Endothelial cell of umbilical vein (primary cell): ENCODE measurements around the gene ST6GALNAC3.

Source experiments
- EZH2 ChIP-seq: IDR thresholded peaks from 2 replicates; pipeline ENCODE4 v1.6.1; 2012; ENCODE audit warnings: borderline replicate concordance, low read depth, mild to moderate bottlenecking, moderate library complexity, low read length, inconsistent platforms; ENCODE audit not compliant: severe bottlenecking
- JUN ChIP-seq: IDR thresholded peaks from 2 replicates; pipeline ENCODE4 v1.6.1; 2011; ENCODE audit warnings: borderline replicate concordance, low read depth; ENCODE audit not compliant: insufficient read length, insufficient read depth
- MYC ChIP-seq: IDR thresholded peaks from one replicate; pipeline ENCODE4 v1.6.1; 2011; ENCODE audit warnings: mild to moderate bottlenecking, low read depth, low read length
- POLR2A ChIP-seq: IDR thresholded peaks from 2 replicates; pipeline ENCODE4 v1.6.1; 2012; ENCODE audit warnings: low read depth, mild to moderate bottlenecking, control low read depth, low read length
- POLR2AphosphoS5 ChIP-seq: IDR thresholded peaks from 2 replicates; pipeline ENCODE4 v1.6.1; 2012; ENCODE audit warnings: low read depth, mild to moderate bottlenecking, control low read depth, low read length, moderate library complexity; ENCODE audit not compliant: insufficient read depth
- TF ChIP-seq, protein P1 (sequence below), 2 donors: IDR thresholded peaks; 1 replicate in 1 of 2; 2 replicates in 1 of 2; pipeline ENCODE4 v1.5.1; 2011; ENCODE audit warnings: low read length in 2 of 2, mild to moderate bottlenecking in 2 of 2, moderate library complexity in 2 of 2, control low read depth in 1 of 2, inconsistent platforms in 1 of 2, low read depth in 1 of 2; ENCODE audit not compliant: insufficient read depth in 1 of 2; ENCODE audit errors: extremely low read depth in 1 of 2

DNA sequence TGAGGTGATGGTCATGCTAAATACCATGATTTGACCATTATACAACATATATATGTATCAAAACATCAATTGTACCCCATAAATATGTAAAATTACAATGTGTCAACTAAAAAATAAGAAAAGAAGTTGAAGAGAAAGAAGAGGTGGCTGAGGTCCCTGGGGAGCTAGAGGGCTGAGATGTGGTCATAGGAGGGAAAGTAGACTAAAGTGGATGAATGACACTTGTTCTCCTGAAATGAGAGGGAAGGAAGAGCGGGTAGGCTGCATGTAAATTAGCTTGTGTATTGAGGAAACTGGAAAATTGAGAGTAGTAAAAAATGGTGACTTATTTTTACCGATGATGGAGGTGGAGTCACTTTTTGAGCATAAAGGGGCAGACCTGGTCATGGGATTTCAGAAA, 117.0 kb downstream of the ST6GALNAC3 start:
- TF ChIP-seq, protein P1, sequence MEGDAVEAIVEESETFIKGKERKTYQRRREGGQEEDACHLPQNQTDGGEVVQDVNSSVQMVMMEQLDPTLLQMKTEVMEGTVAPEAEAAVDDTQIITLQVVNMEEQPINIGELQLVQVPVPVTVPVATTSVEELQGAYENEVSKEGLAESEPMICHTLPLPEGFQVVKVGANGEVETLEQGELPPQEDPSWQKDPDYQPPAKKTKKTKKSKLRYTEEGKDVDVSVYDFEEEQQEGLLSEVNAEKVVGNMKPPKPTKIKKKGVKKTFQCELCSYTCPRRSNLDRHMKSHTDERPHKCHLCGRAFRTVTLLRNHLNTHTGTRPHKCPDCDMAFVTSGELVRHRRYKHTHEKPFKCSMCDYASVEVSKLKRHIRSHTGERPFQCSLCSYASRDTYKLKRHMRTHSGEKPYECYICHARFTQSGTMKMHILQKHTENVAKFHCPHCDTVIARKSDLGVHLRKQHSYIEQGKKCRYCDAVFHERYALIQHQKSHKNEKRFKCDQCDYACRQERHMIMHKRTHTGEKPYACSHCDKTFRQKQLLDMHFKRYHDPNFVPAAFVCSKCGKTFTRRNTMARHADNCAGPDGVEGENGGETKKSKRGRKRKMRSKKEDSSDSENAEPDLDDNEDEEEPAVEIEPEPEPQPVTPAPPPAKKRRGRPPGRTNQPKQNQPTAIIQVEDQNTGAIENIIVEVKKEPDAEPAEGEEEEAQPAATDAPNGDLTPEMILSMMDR (IDR thresholded peaks at IDR 0.05; ENCODE audit: extremely low read depth in 1 of 2, insufficient read depth in 1 of 2, low read depth in 1 of 2, low read length in 2 of 2), result no peak
- no peak for TF ChIP-seq POLR2A
- TF ChIP-seq POLR2AphosphoS5, result no peak
- TF ChIP-seq JUN, result no peak
- no peak for TF ChIP-seq EZH2
- TF ChIP-seq MYC, result no peak
